CD14-positive monocyte (primary cell): ENCODE measurements around the gene C17orf78. TPM values are rescaled to one million over a fixed set of nuclear protein-coding genes. Genes with fewer than 3 reads are reported as not detected.
A peak's percentile ranks its signal among the peaks of the same experiment; 100 is the strongest.

Experiments used
- DNase-seq, 3 donors: peaks; one replicate each; pipeline ENCODE4 v3.0.0-alpha.2; 2011 to 2022
- H2AFZ ChIP-seq: 2 replicates; pipeline ENCODE4 v1.6.0; 2012; ENCODE audit warnings: mild to moderate bottlenecking, low read depth, low read length, inconsistent platforms; ENCODE audit not compliant: insufficient read depth, poor library complexity, severe bottlenecking
- H3K27ac ChIP-seq, 2 donors: 1 replicate in 1 of 2; 2 replicates in 1 of 2; pipeline ENCODE4 v1.5.1; 2012 to 2013; ENCODE audit warnings: low read length in 2 of 2, control low read depth in 1 of 2, inconsistent platforms in 1 of 2, low read depth in 1 of 2, mild to moderate bottlenecking in 1 of 2
- H3K27me3 ChIP-seq, 2 donors: one replicate each; pipeline versions ENCODE4 v1.6.0 to v1.6.1; 2011 to 2013; ENCODE audit warnings: low read length in 2 of 2; ENCODE audit not compliant: control insufficient read depth in 2 of 2, insufficient read depth in 2 of 2
- H3K36me3 ChIP-seq, 2 donors: replicated peaks in 1 of 2; 1 replicate in 1 of 2; 2 replicates in 1 of 2; pipeline versions ENCODE4 v1.5.1 to v1.6.1; 2012 to 2013; ENCODE audit warnings: low read length in 2 of 2, control low read depth in 1 of 2, inconsistent platforms in 1 of 2, mild to moderate bottlenecking in 1 of 2; ENCODE audit not compliant: insufficient read depth in 2 of 2, control insufficient read depth in 1 of 2
- H3K4me1 ChIP-seq, 2 donors: 1 replicate in 1 of 2; 2 replicates in 1 of 2; pipeline versions ENCODE4 v1.5.1 to v1.6.1; 2012 to 2013; ENCODE audit warnings: low read length in 2 of 2, control low read depth in 1 of 2, inconsistent platforms in 1 of 2, mild to moderate bottlenecking in 1 of 2, moderate library complexity in 1 of 2; ENCODE audit not compliant: insufficient read depth in 2 of 2, control insufficient read depth in 1 of 2
- H3K4me2 ChIP-seq: replicated peaks from 2 replicates; pipeline ENCODE3; 2012; ENCODE audit warnings: low read length, moderate library complexity, mild to moderate bottlenecking; ENCODE audit not compliant: poor library complexity, severe bottlenecking; ENCODE audit errors: extremely low read depth
- H3K4me3 ChIP-seq, 3 experiments: fragments of 200-600 bp in 1 of 3; sonication (generic) in 1 of 3; replicated peaks in 1 of 3; 1 replicate in 2 of 3; 2 replicates in 1 of 3; pipeline ENCODE4 v1.5.1; 2011 to 2013; ENCODE audit warnings: low read length in 3 of 3, mild to moderate bottlenecking in 3 of 3, control low read depth in 2 of 3, low read depth in 2 of 3, inconsistent platforms in 1 of 3, moderate library complexity in 1 of 3
- H3K79me2 ChIP-seq: 2 replicates; pipeline ENCODE4 v1.6.0; 2012; ENCODE audit warnings: mild to moderate bottlenecking, control low read depth, inconsistent platforms, low read length, moderate library complexity; ENCODE audit not compliant: insufficient read depth
- H3K9ac ChIP-seq: 2 replicates; pipeline ENCODE4 v1.6.0; 2017; ENCODE audit warnings: low read length, mild to moderate bottlenecking; ENCODE audit not compliant: insufficient read depth, poor library complexity, severe bottlenecking
- H3K9me3 ChIP-seq, 2 donors: replicated peaks in 1 of 2; 1 replicate in 1 of 2; 2 replicates in 1 of 2; pipeline versions ENCODE4 v1.5.1 to v1.6.1; 2012 to 2013; ENCODE audit warnings: low read length in 2 of 2, control low read depth in 1 of 2; ENCODE audit not compliant: control insufficient read depth in 1 of 2, insufficient read depth in 1 of 2
- H4K20me1 ChIP-seq: 2 replicates; pipeline ENCODE4 v1.6.0; 2012; ENCODE audit warnings: mild to moderate bottlenecking, low read length, control low read depth, moderate library complexity; ENCODE audit not compliant: insufficient read depth
- H3K27ac Mint-ChIP-seq, 7 donors: one replicate each; pipeline ENCODE4 v1.8.0; 2020; ENCODE audit warnings: mild to moderate bottlenecking in 7 of 7, mixed read lengths in 7 of 7, moderate library complexity in 6 of 7, inconsistent platforms in 2 of 7
- H3K27me3 Mint-ChIP-seq, 3 donors: one replicate each; pipeline ENCODE4 v1.8.0; 2021 to 2022; ENCODE audit warnings: low read depth in 3 of 3, mild to moderate bottlenecking in 3 of 3, mixed read lengths in 3 of 3, moderate library complexity in 3 of 3, inconsistent platforms in 1 of 3
- H3K36me3 Mint-ChIP-seq, 2 donors: one replicate each; pipeline ENCODE4 v1.8.0; 2020; ENCODE audit warnings: mixed read lengths in 2 of 2, inconsistent platforms in 1 of 2, mild to moderate bottlenecking in 1 of 2
- H3K4me1 Mint-ChIP-seq: one replicate; pipeline ENCODE4 v1.8.0; 2020; ENCODE audit warnings: mild to moderate bottlenecking, mixed read lengths
- H3K4me3 Mint-ChIP-seq, 2 donors: one replicate each; pipeline ENCODE4 v1.8.0; 2020; ENCODE audit warnings: mild to moderate bottlenecking in 2 of 2, mixed read lengths in 2 of 2, moderate library complexity in 1 of 2
- H3K9me3 Mint-ChIP-seq, 7 donors: one replicate each; pipeline ENCODE4 v1.8.0; 2020 to 2022; ENCODE audit warnings: mixed read lengths in 7 of 7, mild to moderate bottlenecking in 6 of 7, moderate library complexity in 6 of 7, inconsistent platforms in 2 of 7
- WGBS: methylation state at CpG from one replicate; pipeline ENCODE4 v1.1.5; 2013; ENCODE audit warnings: missing lambda C conversion rate; ENCODE audit not compliant: insufficient coverage; 5-methylcytosine and 5-hydroxymethylcytosine counted together
- intact Hi-C, 2 donors: fragments of 100-400 bp; cut with micrococcal nuclease; formaldehyde crosslinking; loops; one replicate each; pipeline versions ENCODE4 v1.15.0 to v1.15.1; 2023
- polyA plus RNA-seq, 3 donors: library from polyadenylated mRNA; depleted of rRNA in 1 of 3; unstranded in 2 of 3; stranded (reverse) in 1 of 3; fragments of 300-500 nt in 2 of 3; fragments of >200 nt in 1 of 3; fragmentation: Illumina TruSeq in 2 of 3; gene quantifications; 1 replicate in 2 of 3; 2 replicates in 1 of 3; pipeline ENCODE4 v1.2.3, GENCODE V29; 2012 to 2021
- TF ChIP-seq, protein P1 (sequence below): fragments of 200-600 bp; IDR thresholded peaks from one replicate; pipeline ENCODE4 v1.8.0; 2022; ENCODE audit warnings: antibody characterized with exemption, mild to moderate bottlenecking

C17orf78 gene
- polyA plus RNA-seq, 3 donors, result not detected

GRCh38 chr17:37368577-37368976, 7.2 kb upstream of the C17orf78 start:
- Histone ChIP-seq H3K9me3 (no peaks in the 10 kb centered on the region), H3K27me3 (no peaks in the 10 kb centered on the region), H2AFZ (no peak overlapping the region), H3K79me2 (no peaks in the 10 kb centered on the region), H3K4me1 (peaks cover 3 to 5% of the 10 kb centered on the region in 2 donors), H3K4me2 (no peak overlapping the region), H3K4me3 (no peak overlapping the region), H3K9ac (no peak overlapping the region), H4K20me1 (no peaks in the 10 kb centered on the region), H3K27ac (no peak overlapping the region), H3K36me3 (no peaks in the 10 kb centered on the region)
- Mint-ChIP-seq H3K4me1 (peaks cover 10% of the 10 kb centered on the region), H3K4me3 (no peak overlapping the region), H3K27me3 (peaks cover 0 to 2% (median 0%) of the 10 kb centered on the region in 3 donors), H3K36me3 (no peaks in the 10 kb centered on the region), H3K9me3 (no peaks in the 10 kb centered on the region), H3K27ac (no peak overlapping the region)
- intact Hi-C loops, result no loop called here
- TF ChIP-seq, protein P1, sequence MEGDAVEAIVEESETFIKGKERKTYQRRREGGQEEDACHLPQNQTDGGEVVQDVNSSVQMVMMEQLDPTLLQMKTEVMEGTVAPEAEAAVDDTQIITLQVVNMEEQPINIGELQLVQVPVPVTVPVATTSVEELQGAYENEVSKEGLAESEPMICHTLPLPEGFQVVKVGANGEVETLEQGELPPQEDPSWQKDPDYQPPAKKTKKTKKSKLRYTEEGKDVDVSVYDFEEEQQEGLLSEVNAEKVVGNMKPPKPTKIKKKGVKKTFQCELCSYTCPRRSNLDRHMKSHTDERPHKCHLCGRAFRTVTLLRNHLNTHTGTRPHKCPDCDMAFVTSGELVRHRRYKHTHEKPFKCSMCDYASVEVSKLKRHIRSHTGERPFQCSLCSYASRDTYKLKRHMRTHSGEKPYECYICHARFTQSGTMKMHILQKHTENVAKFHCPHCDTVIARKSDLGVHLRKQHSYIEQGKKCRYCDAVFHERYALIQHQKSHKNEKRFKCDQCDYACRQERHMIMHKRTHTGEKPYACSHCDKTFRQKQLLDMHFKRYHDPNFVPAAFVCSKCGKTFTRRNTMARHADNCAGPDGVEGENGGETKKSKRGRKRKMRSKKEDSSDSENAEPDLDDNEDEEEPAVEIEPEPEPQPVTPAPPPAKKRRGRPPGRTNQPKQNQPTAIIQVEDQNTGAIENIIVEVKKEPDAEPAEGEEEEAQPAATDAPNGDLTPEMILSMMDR, result no peak
- WGBS, result no CpG with 5 or more reads among the region's 3 CpGs
- peak in 1 of 3 donors; percentile 19 for DNase-seq

GRCh38 chr17:37373530-37374159, 2.1 kb upstream of the C17orf78 start:
- H3K4me1 ChIP-seq, result peaks cover 1 to 2% of the 10 kb centered on the region in 2 donors
- H3K27ac ChIP-seq, result no peak overlapping the region
- no peak overlapping the region for H3K4me2 ChIP-seq
- no peak overlapping the region for H3K9ac ChIP-seq
- H3K4me3 ChIP-seq, result no peak overlapping the region
- no peak overlapping the region for H3K4me3 Mint-ChIP-seq
- TF ChIP-seq, protein P1, result peak; percentile 95
- intact Hi-C loops, result loop anchor here (10.0 kb wide), 1 partner anchor 749 kb away; no protein-coding TSS in a partner anchor
- no peaks in the 10 kb centered on the region for H3K36me3 ChIP-seq
- H3K4me1 Mint-ChIP-seq, result peaks cover 9% of the 10 kb centered on the region
- H3K27ac Mint-ChIP-seq, result peak overlapping the region in 3 of 7 donors; percentile 32 to 73 (median 35)
- peaks cover 0 to 3% (median 0%) of the 10 kb centered on the region in 7 donors for H3K9me3 Mint-ChIP-seq
- H3K79me2 ChIP-seq, result no peaks in the 10 kb centered on the region
- H3K27me3 ChIP-seq, result no peaks in the 10 kb centered on the region
- peaks cover 0 to 2% (median 0%) of the 10 kb centered on the region in 3 donors for H3K27me3 Mint-ChIP-seq
- no peak overlapping the region for H2AFZ ChIP-seq
- no peaks in the 10 kb centered on the region for H3K9me3 ChIP-seq
- no peaks in the 10 kb centered on the region for H3K36me3 Mint-ChIP-seq
- DNase-seq, result peak; percentile 40 to 54 (median 52)
- H4K20me1 ChIP-seq, result no peaks in the 10 kb centered on the region
- WGBS, result 43% methylated on average over 1 of the region's 4 CpGs
